DMS53 treated with DMSO at 0.1 percent for 48 hours (cell line): ENCODE data around the gene SPARC.

Experiments used
- DNase-seq: peaks from one replicate; lab custom pipeline; 2025; ENCODE audit not compliant: unreplicated experiment; lab: John Stamatoyannopoulos, UW

The SPARC gene

DNA sequence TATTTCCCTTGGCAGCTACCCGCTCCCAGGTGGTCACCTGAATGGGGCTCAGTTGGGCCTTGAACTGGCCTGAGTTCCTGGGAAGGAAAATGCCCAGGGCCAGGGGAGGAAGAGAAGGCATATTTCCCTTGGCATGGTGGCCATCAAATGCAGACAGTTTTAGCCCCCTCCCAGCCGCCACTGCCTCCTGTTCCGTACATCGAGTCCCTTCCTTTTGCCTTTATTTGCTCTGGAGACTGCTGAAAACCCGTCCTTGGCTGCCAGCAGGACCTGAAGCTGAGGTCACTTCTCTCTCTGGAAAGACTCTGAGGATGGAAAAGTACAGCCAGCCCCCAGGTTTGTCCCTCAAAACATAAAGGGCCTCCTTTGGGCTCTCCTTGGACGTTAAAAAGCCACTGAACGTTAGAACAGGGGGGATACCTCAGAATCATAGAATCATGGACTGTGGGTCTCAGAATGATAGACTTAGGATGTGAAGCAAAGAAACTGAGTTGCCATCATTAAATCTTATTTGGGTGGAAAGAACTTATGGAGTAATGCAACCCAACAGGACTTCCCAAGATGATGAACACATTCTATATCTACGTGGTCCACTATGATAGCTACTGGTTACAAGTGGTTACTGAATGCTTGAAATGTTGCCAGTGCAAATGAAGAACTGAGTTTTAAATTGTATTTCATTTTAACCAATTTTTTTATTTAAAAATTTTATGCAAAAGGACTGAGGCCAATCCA is 7.1 kb downstream of the SPARC start:
- no peak for DNase-seq

DNA sequence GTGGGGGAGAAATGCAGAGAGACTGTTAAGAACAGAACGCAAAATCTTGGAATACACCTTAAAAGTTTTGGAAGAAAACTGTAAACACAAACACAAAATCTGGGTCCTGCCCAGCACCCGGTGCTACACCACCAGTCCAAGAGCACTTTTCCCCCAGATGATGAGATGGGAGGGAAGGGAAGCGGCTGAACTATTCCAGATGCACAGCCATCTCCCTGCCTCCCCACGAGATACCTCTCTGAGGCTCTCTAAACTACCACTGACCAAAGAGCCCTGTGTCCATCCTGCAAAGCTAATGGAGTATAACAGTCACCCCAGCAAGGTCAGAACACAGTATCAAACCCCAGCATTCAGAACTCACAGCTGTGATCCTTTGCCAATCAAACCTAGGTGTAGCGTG is 8.0 kb downstream of the SPARC start:
- DNase-seq = no peak

DNA sequence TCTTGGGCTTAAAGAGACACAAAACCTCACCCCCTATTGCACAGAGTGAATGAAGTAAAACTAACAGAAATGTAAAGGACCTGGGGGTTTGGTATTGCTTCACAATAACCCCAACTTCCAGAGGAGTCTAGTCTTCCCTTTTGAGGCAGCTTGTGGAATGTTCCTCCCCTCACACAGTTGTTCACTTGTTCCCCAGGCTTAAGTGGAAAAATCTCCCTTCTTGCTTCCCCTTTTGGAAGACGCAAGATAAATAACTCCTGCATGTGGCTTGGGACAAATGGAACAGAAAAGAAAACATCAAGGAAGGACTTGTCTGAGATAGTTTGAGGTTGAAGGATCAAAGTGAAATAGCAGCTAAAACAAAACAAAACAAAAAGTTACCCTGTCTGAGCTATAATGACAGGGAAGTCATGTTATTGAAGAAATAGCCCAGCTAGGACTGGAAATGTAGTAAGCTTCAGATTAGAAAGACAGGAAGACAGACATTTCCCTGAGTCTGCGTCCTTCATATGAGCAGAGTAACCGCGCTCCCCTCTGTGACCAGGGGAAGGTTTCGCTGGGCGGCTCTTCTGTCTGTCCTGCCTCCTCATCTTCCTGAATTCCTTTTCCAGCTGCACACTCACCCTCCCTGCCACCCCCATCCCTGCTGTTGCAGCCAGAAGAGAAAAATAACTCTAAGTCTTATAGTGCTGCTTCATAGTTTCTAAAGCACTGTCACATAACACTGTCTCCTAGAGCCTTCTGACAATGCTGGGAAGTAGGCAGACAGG is 8.8 kb downstream of the SPARC start:
- DNase-seq = no peak

GRCh38 chr5:151676719-151677118 is 10.0 kb downstream of the SPARC start:
- DNase-seq = no peak

- no peak for DNase-seq
These were observed 10.4 kb downstream of the SPARC start for GRCh38 chr5:151676314-151676712.

GRCh38 chr5:151675611-151676313 is 11.0 kb downstream of the SPARC start:
- no peak for DNase-seq

DNA sequence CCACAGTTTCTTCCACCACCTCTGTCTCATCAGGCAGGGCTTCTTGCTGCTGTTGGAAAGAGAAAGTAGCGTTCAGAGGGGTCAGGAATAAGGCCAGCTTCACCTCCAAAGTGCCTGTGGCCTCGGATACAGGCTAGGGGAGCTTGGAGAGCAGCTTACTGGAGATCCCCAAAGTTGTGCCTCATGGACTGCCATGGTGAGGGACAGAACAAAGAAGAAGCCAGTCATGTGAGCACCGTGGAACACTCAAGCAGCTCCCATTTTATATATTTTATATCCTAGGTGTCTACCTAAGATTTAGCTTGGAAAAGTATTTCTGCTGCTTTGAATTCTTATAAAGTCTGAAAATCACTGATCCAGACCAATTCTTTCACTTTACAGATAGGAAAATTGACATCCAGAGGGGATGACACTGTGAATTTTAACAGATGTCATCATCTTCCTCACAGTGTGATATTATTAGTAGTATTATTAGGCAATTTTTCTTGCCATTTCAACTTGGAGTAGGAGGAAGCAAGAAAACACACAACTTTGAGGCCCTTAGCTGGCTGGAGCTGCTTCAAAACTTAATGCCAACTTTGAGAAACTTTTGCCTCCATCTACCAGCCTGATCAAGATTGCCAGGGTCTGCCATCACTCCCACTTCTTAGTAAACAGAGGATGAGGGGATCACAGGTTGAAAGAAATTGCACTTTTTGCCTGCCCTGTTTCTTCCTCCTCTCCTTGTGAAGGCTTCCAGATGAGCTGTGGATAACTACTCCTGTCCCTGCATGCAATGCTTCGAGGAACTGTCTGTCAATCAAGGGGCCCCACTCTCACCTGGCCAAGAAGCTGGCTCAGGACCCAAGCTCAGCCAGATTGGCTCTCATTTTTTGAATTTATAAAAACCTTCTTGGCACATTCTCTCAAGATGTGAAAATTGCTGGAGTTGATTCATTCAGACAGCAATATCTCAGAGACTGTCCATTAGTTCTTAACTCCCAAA is 11.8 kb downstream of the SPARC start:
- no peak for DNase-seq

- no peak for DNase-seq
These were observed 13.3 kb downstream of the SPARC start for GRCh38 chr5:151673421-151673820.

DNA sequence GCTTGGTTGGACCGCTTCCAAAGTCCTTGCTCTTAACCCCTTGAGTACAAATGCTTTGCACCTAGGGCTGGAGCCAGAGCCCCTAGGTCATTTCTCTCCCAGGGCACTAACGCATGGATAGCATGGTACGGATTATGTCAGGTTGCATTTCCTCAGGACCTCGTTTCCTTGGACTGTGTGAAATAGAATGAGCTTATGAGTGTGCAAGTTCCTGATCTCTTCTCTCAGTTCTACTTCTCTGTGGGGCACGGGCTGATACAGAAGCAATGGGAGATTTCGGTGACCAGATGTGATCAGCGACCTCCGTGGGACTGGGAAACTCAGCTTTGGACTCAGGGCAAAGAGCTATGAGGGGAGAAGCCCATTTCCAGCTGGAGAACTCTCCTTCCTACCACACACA is 14.2 kb downstream of the SPARC start:
- DNase-seq = no peak

DNA sequence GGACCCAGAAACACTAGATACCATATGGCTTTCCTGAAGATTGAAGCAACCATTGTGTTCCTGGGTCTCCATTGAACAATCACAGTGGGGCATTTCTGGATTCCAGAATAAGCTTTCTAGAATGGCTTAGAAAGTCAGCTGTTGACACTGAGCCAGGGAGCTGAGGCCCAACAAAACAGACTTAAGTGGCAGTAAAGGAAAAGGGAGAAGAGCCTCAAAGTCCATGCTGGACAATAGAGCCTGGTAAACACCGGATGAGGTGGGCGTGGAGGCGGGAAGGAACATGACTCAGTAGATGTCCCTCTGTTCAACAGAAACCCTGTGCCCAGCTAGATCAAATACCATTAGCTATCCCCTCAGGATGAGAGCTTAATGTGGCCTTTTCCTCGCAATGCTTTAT is 14.8 kb downstream of the SPARC start:
- peak; percentile 14 for DNase-seq

DNA sequence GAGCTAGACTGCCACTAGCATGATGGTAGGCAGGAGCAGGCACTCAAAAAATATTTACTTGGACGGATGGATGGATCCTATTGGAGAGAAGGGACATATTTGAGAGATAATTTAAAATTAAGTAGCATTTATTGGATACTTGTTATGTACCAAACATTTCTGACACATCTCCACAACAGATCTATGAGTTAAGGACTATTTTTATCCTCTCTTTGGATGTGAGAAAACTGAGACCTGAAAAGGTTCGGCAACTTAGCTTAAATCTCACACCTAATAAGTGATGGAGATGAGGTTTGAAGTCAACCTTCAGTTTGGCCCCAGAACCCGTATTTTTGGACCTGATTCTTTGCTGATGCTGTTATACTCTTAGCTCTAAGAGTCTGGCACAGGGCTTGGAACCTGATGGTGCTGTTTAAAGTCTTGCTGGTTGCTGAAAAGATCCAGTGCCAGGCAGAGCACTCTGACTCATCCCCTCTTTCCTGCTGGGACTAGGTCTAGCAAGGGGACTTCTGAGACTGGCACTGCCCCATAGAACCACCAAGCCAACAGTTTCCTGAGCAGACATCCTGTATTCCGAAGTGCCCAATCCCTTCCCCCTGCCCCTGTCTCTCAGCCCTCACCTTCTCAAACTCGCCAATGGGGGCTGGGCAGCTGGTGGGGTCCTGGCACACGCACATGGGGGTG is 15.6 kb downstream of the SPARC start:
- no peak for DNase-seq

- DNase-seq = no peak
These were observed 16.5 kb downstream of the SPARC start for GRCh38 chr5:151670083-151670686.

- DNase-seq = no peak
These were observed 19.6 kb downstream of the SPARC start for GRCh38 chr5:151667083-151667482.

- DNase-seq = no peak
These were observed 21.1 kb downstream of the SPARC start for GRCh38 chr5:151665613-151666012.

DNA sequence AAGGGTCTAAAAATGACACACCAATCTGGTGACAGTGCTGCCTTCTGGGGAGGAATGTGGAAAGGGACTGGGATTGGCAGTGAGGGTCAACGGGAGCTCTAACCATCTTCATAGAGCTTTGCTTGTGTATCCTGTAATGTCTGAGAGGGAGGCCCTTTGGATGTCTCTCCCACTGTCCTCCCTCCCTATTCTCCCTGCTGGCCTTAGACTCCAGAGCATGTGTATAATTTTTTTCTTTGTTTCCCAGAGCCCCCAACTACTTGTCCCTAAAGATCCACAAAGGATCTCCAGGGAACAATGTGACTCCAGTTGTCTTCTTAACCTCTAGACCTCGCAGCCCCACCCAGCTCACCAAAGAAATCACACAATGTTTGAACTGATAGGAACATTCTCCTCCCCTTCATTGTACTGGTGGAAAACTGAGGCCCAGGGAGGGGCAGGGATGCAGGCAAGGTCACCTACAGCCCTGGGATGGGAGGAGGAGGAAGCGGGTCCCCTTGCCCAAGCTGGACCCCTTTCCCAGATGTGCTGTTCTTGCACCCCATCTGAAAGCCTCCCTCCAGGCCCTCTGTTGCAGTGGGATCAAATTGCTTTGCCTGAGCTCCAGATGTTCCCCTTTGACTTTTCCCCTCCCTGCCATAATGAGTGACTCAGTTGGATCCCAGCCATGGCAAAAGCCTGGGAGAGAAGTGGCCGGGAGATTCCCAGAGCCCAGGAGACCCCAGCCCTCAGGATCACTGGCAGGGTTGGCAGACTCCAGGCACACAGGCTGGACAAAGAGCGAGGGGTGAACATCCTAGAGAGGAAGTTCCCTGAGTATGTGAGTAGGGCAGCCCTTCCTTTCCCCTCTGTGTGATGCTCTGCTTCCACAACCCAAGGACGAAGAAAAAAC is 21.8 kb downstream of the SPARC start:
- no peak for DNase-seq

GRCh38 chr5:151663617-151664293 is 23.0 kb downstream of the SPARC start:
- no peak for DNase-seq

DNA sequence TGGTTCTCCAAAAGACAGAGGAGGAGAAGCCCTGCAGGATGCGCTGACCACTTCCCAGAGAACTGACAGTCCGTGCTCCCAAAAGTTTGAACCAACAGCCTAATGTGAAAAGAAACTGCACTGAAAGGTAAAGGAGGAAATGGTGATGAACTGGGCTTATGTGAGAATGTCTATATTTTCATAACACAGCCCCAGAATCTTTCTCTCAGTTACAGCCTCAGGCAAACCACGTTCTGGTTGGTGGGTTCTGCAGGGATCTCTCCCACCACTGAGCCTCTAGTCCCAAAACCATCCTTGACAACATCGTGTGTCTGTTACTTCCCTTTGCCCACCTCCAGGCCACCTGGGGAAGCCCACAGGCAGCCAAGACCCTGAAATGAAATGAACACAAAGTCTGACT is 23.9 kb downstream of the SPARC start:
- DNase-seq = no peak
